Stimulated activated CD8-positive, alpha-beta memory T cell treated with anti-CD3 and anti-CD28 coated beads, Interleukin-7, amount 100 ng/mL, for 48 hours (primary cell): ENCODE results near the gene TMEM229B.

Experiments used
- DNase-seq, 2 donors: peaks; one replicate each; pipeline ENCODE4 v3.0.0-alpha.2; 2020; ENCODE audit warnings: low read depth in 1 of 2; ENCODE audit errors: extremely low read depth in 1 of 2

The TMEM229B gene

GRCh38 chr14:67515386-67516079 lies 27.0 kb upstream of the TMEM229B start:
- DNase-seq: no peak

- DNase-seq: no peak
These were observed 26.3 kb upstream of the TMEM229B start for GRCh38 chr14:67514650-67515385.

GRCh38 chr14:67514203-67514607 lies 25.7 kb upstream of the TMEM229B start:
- no peak for DNase-seq

- DNase-seq: no peak
These were observed 25.1 kb upstream of the TMEM229B start for GRCh38 chr14:67513631-67514108.

GRCh38 chr14:67512463-67513310 lies 24.2 kb upstream of the TMEM229B start:
- no peak for DNase-seq

GRCh38 chr14:67510836-67511235 lies 22.3 kb upstream of the TMEM229B start:
- DNase-seq: no peak

- no peak for DNase-seq
These were observed 21.6 kb upstream of the TMEM229B start for GRCh38 chr14:67510121-67510520.

GRCh38 chr14:67508956-67509355 lies 20.4 kb upstream of the TMEM229B start:
- no peak for DNase-seq

- DNase-seq: no peak
These were observed 16.7 kb upstream of the TMEM229B start for GRCh38 chr14:67505254-67505653.

- no peak for DNase-seq
These were observed 14.8 kb upstream of the TMEM229B start for GRCh38 chr14:67503331-67503730.

- no peak for DNase-seq
These were observed 14.3 kb upstream of the TMEM229B start for GRCh38 chr14:67502867-67503266.

GRCh38 chr14:67501670-67502069 lies 13.1 kb upstream of the TMEM229B start:
- no peak for DNase-seq

GRCh38 chr14:67500981-67501380 lies 12.5 kb upstream of the TMEM229B start:
- DNase-seq: no peak

GRCh38 chr14:67497716-67498115 lies 9.2 kb upstream of the TMEM229B start:
- DNase-seq: no peak

- no peak for DNase-seq
These were observed 8.7 kb upstream of the TMEM229B start for GRCh38 chr14:67497216-67497615.

GRCh38 chr14:67495827-67496226 lies 7.3 kb upstream of the TMEM229B start:
- no peak for DNase-seq

- DNase-seq: no peak
These were observed 4.7 kb upstream of the TMEM229B start for GRCh38 chr14:67493092-67493717.

- DNase-seq: no peak
These were observed 4.0 kb upstream of the TMEM229B start for GRCh38 chr14:67492538-67492937.

- no peak for DNase-seq
These were observed 3.4 kb upstream of the TMEM229B start for GRCh38 chr14:67491741-67492507.

- no peak for DNase-seq
These were observed 2.8 kb upstream of the TMEM229B start for GRCh38 chr14:67491285-67491684.
